ENCODE measurements around the gene MMP19. TPM values are rescaled to one million over a fixed set of nuclear protein-coding genes. Genes with fewer than 3 reads are reported as not detected.

Gene MMP19
- total and polyA plus RNA-seq, 10 donors, result 7.9 to 100 (median 55.8) TPM

GRCh38 chr12:55862286-55862685 lies 19.6 kb upstream of the MMP19 start:
- H3K27ac ChIP-seq, result no peak overlapping the region
- no peaks in the 10 kb centered on the region for H3K27me3 ChIP-seq (replicated peaks in 1 of 7)
- TF ChIP-seq CTCF (IDR thresholded peaks at IDR 0.05 in 8 of 11, conservative IDR thresholded peaks at IDR 0.05 in 3 of 11) (no peak), POLR2A (IDR thresholded peaks at IDR 0.05) (no peak), POLR2AphosphoS5 (IDR thresholded peaks at IDR 0.05) (no peak)
- peaks cover 4 to 24% (median 19%) of the 10 kb centered on the region in 8 donors for H3K9me3 ChIP-seq
- H3K4me3 ChIP-seq, result no peak overlapping the region
- no peak for DNase-seq
- intact Hi-C loops (cut with DNase I; ENCODE audit: low total_unique reads), result no loop called here
- no peaks in the 10 kb centered on the region for H3K36me3 ChIP-seq
- no peaks in the 10 kb centered on the region for H3K4me1 ChIP-seq

- no peak for TF ChIP-seq CTCF (IDR thresholded peaks at IDR 0.05 in 8 of 11, conservative IDR thresholded peaks at IDR 0.05 in 3 of 11)
- TF ChIP-seq POLR2A (IDR thresholded peaks at IDR 0.05), result no peak
- no peak for TF ChIP-seq POLR2AphosphoS5 (IDR thresholded peaks at IDR 0.05)
- WGBS, 5 donors, result 78 to 94% (median 88%) methylated on average over 3 of the region's 3 CpGs
- H3K4me1 ChIP-seq, result no peaks in the 10 kb centered on the region
- H3K36me3 ChIP-seq, result no peaks in the 10 kb centered on the region
- intact Hi-C loops (cut with DNase I; ENCODE audit: low total_unique reads), result no loop called here
- DNase-seq, result no peak
- no peak overlapping the region for H3K4me3 ChIP-seq
- H3K27ac ChIP-seq, result no peak overlapping the region
- no peaks in the 10 kb centered on the region for H3K27me3 ChIP-seq (replicated peaks in 1 of 7)
- peaks cover 4 to 23% (median 19%) of the 10 kb centered on the region in 8 donors for H3K9me3 ChIP-seq
Observed at GRCh38 chr12:55861871-55862270, 19.1 kb upstream of the MMP19 start.

GRCh38 chr12:55861396-55861795 lies 18.7 kb upstream of the MMP19 start:
- intact Hi-C loops (cut with DNase I; ENCODE audit: low total_unique reads), result no loop called here
- no peaks in the 10 kb centered on the region for H3K4me1 ChIP-seq
- TF ChIP-seq CTCF (IDR thresholded peaks at IDR 0.05 in 8 of 11, conservative IDR thresholded peaks at IDR 0.05 in 3 of 11) (no peak), POLR2A (IDR thresholded peaks at IDR 0.05) (no peak), POLR2AphosphoS5 (IDR thresholded peaks at IDR 0.05) (no peak)
- 88 to 96% (median 93%) methylated on average over 8 of the region's 8 CpGs for WGBS, 5 donors
- H3K27me3 ChIP-seq (replicated peaks in 1 of 7), result no peaks in the 10 kb centered on the region
- no peak overlapping the region for H3K4me3 ChIP-seq
- no peaks in the 10 kb centered on the region for H3K36me3 ChIP-seq
- peaks cover 4 to 18% (median 18%) of the 10 kb centered on the region in 8 donors for H3K9me3 ChIP-seq
- no peak for DNase-seq
- no peak overlapping the region for H3K27ac ChIP-seq

GRCh38 chr12:55852740-55853139 lies 10.0 kb upstream of the MMP19 start:
- H3K4me1 ChIP-seq, result peaks cover 0 to 21% (median 3%) of the 10 kb centered on the region in 6 donors
- H3K27me3 ChIP-seq (replicated peaks in 1 of 7), result peaks cover 0 to 4% (median 0%) of the 10 kb centered on the region in 7 donors
- no peak for DNase-seq
- TF ChIP-seq CTCF (IDR thresholded peaks at IDR 0.05 in 8 of 11, conservative IDR thresholded peaks at IDR 0.05 in 3 of 11) (no peak), POLR2AphosphoS5 (IDR thresholded peaks at IDR 0.05) (no peak), POLR2A (IDR thresholded peaks at IDR 0.05) (no peak)
- no peak overlapping the region for H3K27ac ChIP-seq
- 47 to 60% (median 56%) methylated on average over 1 of the region's 1 CpG for WGBS, 5 donors
- intact Hi-C loops (cut with DNase I; ENCODE audit: low total_unique reads), result no loop called here
- H3K4me3 ChIP-seq, result no peak overlapping the region
- H3K9me3 ChIP-seq, result no peaks in the 10 kb centered on the region
- H3K36me3 ChIP-seq, result no peaks in the 10 kb centered on the region

Measured in spleen (tissue), 11 donors.